SK-N-MC (cell line): ENCODE results near the gene SDSL.

Experiments
- EZH2 ChIP-seq: fragments of 200-600 bp; sonication (generic); IDR thresholded peaks from one replicate; pipeline ENCODE4 v1.6.1; 2017; ENCODE audit warnings: antibody characterized with exemption
- FOXP2 ChIP-seq: optimal IDR thresholded peaks from 2 replicates; pipeline ENCODE3; 2011; ENCODE audit warnings: mild to moderate bottlenecking, moderate library complexity; ENCODE audit not compliant: insufficient read depth; ENCODE audit errors: extremely low read length, control extremely low read depth
- POLR2AphosphoS5 ChIP-seq: IDR thresholded peaks from 2 replicates; pipeline ENCODE4 v1.6.1; 2012; ENCODE audit warnings: mild to moderate bottlenecking, low read depth, low read length, borderline replicate concordance

DNA sequence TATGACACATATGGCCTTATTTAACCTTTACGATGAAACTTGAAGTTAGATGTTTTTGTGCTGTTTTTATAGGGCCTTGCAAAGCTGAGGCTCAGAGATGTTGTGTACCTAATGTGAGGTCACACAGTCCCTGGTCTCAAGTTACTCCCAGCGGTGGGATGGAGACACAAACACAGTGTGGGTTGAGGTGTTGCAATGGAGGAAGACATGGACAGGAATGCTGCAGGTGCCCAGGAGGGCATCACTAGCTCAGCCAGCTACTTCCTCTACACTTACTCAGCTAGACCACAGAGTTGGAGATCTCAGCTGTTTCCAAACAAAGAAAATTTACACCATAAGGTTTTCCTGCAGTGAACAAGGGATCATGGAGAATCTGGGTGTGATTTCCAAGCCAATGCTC lies 34.0 kb downstream of the SDSL start:
- no peak for TF ChIP-seq EZH2
- no peak for TF ChIP-seq POLR2AphosphoS5
- no peak for TF ChIP-seq FOXP2
